ENCODE data around the gene RGS14.
A peak's percentile ranks its signal among the peaks of the same experiment; 100 is the strongest.

DNA sequence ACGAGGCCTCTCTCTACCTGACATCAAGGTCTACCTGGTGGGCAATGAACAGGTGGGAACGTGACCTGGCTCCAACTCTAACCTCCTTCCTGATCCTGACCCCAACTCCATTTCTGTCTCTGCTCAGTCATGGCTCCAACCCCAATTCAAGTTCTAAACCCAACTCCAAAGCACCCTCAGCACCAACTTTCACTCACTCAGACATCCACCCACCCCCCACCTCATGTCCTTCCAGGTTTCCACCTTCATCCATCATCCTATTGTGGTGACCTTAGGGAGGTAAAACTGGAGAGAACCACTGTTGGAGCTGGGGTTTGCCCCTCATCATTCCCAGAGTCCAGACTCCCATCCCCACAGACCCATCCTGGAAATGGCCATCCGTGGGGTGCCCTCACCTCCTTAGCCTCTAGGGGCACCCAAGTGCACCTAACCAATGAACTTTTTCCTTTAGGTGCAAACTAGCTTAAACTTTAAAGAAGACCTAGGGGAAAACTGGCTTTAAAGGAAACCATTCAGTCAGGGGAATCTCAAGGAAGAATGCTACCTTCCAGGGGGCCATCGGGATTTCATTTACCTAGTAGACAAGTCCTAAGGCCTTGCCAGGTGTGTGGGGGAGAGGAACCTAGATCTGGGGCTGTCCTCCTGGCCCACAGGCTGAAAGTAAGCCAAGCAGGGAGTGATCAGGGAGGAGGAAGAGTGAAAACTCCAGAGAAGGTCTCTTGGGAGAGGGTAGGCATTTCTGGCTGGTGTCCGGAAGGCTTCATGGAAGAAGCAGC, 11.3 kb downstream of the RGS14 start:
- TF ChIP-seq, protein P1, sequence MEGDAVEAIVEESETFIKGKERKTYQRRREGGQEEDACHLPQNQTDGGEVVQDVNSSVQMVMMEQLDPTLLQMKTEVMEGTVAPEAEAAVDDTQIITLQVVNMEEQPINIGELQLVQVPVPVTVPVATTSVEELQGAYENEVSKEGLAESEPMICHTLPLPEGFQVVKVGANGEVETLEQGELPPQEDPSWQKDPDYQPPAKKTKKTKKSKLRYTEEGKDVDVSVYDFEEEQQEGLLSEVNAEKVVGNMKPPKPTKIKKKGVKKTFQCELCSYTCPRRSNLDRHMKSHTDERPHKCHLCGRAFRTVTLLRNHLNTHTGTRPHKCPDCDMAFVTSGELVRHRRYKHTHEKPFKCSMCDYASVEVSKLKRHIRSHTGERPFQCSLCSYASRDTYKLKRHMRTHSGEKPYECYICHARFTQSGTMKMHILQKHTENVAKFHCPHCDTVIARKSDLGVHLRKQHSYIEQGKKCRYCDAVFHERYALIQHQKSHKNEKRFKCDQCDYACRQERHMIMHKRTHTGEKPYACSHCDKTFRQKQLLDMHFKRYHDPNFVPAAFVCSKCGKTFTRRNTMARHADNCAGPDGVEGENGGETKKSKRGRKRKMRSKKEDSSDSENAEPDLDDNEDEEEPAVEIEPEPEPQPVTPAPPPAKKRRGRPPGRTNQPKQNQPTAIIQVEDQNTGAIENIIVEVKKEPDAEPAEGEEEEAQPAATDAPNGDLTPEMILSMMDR (conservative IDR thresholded peaks at IDR 0.05; ENCODE audit: low read length): peak; percentile 91
- no peak for TF ChIP-seq EZH2phosphoT487 (IDR thresholded peaks at IDR 0.05; ENCODE audit: borderline replicate concordance, low read depth, low read length)
